Measurements from ENCODE around the gene FNIP1. TPM values are rescaled to one million over a fixed set of nuclear protein-coding genes. Genes with fewer than 3 reads are reported as not detected.

FNIP1 gene
- total and polyA plus RNA-seq, 9 of the 15 experiments (the other 6 are each of a cell fraction or from before 2014, with no cell fraction given): 5.0 to 32.8 (median 18.4) TPM

GRCh38 chr5:131634996-131635683 lies 161.7 kb downstream of the FNIP1 start, which contains the start of gene RAPGEF6 (continued):
- TF ChIP-seq MITF (IDR thresholded peaks at IDR 0.05): peak; percentile 75; the same call in 1 of the 2 replicates
- no peak for TF ChIP-seq ATF2 (CRISPR knock-in tag; IDR thresholded peaks at IDR 0.05)
- no peak for TF ChIP-seq KHSRP (IDR thresholded peaks at IDR 0.05)
- TF ChIP-seq POLR2B (IDR thresholded peaks at IDR 0.05; ENCODE audit: low read depth, partially characterized antibody): peak; percentile 86
- TF ChIP-seq ZNF766 (CRISPR knock-in tag; conservative IDR thresholded peaks at IDR 0.05): peak; percentile 39; the same call in 1 of the 2 replicates
- peak in 1 of 2 experiments; percentile 54; a peak in 1 of 4 replicates for TF ChIP-seq NONO (IDR thresholded peaks at IDR 0.05; ENCODE audit: low read depth in 2 of 2, low read length in 1 of 2)
- no peak; the same call in none of the 2 replicates for TF ChIP-seq KLF1 (tag; IDR thresholded peaks at IDR 0.05)
- TF ChIP-seq CTCF (IDR thresholded peaks at IDR 0.05 in 2 of 3, conservative IDR thresholded peaks at IDR 0.05 in 1 of 3; ENCODE audit: insufficient read depth in 2 of 3, low read depth in 1 of 3, low read length in 3 of 3): peak; percentile 4 to 34 (median 21); a peak in 5 of 6 replicates
- no peak for TF ChIP-seq ATF4 (CRISPR knock-in tag; IDR thresholded peaks at IDR 0.05)
- TF ChIP-seq MYNN (IDR thresholded peaks at IDR 0.05): no peak
- TF ChIP-seq MYNN (CRISPR knock-in tag; IDR thresholded peaks at IDR 0.05): no peak
- TF ChIP-seq REST (IDR thresholded peaks at IDR 0.05; ENCODE audit: borderline replicate concordance): peak; percentile 40
- TF ChIP-seq REST (CRISPR knock-in tag; IDR thresholded peaks at IDR 0.05; ENCODE audit: low read depth): peak; percentile 79; the same call in 1 of the 2 replicates
- TF ChIP-seq ARHGAP35 (IDR thresholded peaks at IDR 0.05; ENCODE audit: partially characterized antibody): no peak

Measured in K562 (cell line).